ENCODE measurements around the gene QRICH2. TPM values are rescaled to one million over a fixed set of nuclear protein-coding genes. Genes with fewer than 3 reads are reported as not detected.

The QRICH2 gene
- total RNA-seq, 1 donor, result 3.6 TPM

DNA sequence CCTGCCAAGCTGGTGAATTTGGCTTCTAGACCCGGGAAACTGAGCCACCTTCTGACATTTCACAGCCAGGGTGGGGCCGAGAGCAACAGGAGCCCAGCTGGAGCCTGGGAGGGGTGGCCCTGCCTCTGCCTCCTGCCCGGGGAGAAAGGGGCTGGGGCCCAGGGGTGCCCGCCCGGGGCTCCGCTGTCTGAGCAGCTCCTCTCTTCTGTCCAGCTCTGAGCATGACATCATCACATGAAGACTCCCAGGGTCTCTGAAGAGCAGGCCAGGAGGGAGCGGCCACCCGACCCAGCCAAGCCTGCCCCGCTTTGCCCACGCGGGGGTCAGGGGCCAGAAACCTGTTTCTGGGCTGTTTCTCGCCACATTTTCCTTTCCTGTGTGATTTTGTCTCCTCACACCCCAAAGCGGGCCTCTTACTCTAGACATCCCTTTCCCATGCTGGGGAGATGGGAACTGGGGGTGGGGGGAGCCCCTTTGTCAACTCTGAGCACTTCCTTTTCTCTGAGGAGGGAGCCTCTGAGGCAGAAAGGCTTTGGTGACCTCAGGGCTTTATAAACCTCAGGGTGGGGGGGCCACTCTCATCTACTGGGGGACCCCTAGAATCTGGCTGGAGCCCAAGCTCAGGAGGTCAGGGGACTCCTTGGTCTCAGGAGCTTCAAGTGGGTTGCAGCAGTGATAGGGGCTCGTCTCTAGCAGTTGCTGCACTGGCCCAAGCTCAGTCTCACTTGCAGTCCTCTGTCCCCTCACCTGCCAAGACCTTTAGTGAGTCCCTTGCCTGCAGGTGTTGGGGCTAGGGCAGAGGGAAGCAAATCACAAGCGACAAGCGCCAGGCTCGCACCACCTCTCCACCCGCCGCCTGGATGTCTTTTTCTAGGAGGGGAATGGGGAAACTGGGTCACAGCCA is 35.3 kb downstream of the QRICH2 start:
- no peaks in the 10 kb centered on the region for H3K9me3 ChIP-seq (ENCODE audit: low read depth, low read length)
- no peak overlapping the region for H3K27ac ChIP-seq (ENCODE audit: low read depth, low read length)
- H3K27me3 ChIP-seq (ENCODE audit: insufficient read depth, low read length), result no peaks in the 10 kb centered on the region
- peak; percentile 85 for DNase-seq (ENCODE audit: insufficient read length, low spot score, missing footprints)
- H3K36me3 ChIP-seq (ENCODE audit: insufficient read depth, low read length), result peaks cover 10% of the 10 kb centered on the region
- peaks cover 2% of the 10 kb centered on the region for H4K20me1 ChIP-seq (ENCODE audit: insufficient read depth, low read length)
- peaks cover 19% of the 10 kb centered on the region for H3K79me2 ChIP-seq (ENCODE audit: insufficient read depth, low read length)
- TF ChIP-seq, protein P1, sequence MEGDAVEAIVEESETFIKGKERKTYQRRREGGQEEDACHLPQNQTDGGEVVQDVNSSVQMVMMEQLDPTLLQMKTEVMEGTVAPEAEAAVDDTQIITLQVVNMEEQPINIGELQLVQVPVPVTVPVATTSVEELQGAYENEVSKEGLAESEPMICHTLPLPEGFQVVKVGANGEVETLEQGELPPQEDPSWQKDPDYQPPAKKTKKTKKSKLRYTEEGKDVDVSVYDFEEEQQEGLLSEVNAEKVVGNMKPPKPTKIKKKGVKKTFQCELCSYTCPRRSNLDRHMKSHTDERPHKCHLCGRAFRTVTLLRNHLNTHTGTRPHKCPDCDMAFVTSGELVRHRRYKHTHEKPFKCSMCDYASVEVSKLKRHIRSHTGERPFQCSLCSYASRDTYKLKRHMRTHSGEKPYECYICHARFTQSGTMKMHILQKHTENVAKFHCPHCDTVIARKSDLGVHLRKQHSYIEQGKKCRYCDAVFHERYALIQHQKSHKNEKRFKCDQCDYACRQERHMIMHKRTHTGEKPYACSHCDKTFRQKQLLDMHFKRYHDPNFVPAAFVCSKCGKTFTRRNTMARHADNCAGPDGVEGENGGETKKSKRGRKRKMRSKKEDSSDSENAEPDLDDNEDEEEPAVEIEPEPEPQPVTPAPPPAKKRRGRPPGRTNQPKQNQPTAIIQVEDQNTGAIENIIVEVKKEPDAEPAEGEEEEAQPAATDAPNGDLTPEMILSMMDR (IDR thresholded peaks at IDR 0.05; ENCODE audit: extremely low read depth, low read depth, low read length), result no peak
- H3K4me2 ChIP-seq (ENCODE audit: insufficient read depth, low read length), result no peak overlapping the region
- no peak overlapping the region for H3K4me3 ChIP-seq (ENCODE audit: insufficient read depth, low read length)
- H2AFZ ChIP-seq (ENCODE audit: low read length), result no peak overlapping the region
- peaks cover 18% of the 10 kb centered on the region for H3K4me1 ChIP-seq (ENCODE audit: insufficient read depth, low read length)

DNA sequence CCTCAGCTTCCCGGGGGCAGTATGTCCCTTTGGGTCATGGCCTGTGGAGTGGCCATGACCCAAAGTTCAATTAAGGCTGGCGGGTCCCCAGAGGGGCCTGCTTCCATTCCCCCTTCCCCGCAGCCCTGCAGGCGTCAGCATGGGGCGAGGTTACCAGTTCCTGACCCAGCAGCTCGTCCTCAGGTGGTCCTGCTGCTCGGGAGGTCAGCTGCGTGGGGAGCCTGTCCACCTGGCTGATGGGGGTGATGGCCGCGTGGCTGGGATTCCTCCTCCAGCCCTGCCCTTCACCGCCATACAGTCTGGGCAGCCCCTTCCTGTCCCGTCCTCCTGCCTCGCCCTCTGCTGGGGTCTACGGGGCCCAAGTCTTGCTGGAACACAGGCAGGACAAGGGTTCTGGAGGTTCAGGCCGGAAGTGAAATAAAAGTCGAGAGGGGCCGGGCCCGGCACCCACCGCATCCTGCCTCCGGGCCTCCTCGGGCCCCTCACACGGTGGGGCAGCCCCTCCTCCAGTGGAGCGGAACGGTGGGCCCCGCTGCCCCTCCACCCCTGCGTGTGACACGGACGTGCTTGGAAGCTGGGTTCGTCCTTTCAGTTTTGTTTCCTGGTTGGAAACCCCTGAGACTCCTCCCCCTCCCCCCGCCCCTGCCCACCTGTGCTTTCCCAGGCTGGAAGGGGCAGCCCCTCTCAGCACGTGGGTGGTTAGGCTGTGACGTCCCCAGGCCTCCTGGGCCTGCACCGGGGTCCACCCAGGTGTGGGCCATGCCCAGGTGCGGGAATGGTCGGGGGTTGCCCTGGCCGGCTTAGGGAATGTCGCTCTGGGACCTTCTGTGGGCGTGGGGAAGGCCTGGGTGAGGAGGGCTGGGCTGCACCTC is 36.2 kb downstream of the QRICH2 start:
- TF ChIP-seq, protein P1 (IDR thresholded peaks at IDR 0.05; ENCODE audit: extremely low read depth, low read depth, low read length), result no peak
- H3K4me2 ChIP-seq (ENCODE audit: insufficient read depth, low read length), result no peak overlapping the region
- H2AFZ ChIP-seq (ENCODE audit: low read length), result no peak overlapping the region

DNA sequence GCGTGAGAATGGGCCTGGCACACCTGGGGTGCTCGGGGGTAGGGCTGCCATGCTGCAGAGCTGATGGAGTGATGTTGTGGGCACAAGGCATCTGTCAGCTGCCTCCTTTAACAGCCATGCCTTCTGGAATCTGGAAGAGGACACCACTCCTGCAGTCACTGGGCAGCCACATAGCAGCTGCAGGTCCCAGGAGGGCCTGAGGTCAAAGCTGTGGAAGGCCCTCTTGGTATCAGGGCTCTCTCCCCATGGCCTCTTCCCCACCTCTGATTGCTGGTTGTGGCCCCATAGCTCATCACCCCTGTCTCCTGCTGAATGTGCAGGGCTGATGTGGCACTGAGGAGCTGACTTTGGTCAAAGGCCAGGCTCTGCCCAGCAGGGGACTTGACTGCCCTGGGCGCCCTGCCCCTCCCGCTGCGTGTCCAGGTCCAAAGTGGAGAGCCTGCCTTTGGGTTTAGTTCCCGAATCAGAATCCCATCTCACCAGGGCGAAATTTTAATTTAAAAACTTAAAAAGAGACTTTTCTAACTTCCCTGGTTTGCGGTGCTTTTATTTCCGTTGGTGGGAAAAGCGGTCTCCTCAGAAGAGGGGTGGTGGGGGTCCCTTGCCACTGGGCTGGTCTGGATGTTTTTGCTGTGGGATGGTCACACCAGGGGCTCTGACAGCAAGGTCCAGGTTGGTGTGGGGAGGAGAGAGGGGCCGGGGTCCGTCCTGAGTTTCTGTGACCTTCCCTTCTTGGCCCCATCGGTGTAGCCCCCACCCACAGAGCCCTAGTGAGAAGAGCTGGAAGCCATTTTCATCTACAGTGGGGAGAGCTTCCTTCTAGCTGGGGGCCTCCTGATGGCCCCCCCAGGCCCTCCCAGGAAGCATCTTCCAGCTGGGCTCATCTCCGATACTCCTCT is 37.1 kb downstream of the QRICH2 start:
- Histone ChIP-seq H3K79me2 (ENCODE audit: insufficient read depth, low read length) (peaks cover 35% of the 10 kb centered on the region), H3K27me3 (ENCODE audit: insufficient read depth, low read length) (no peaks in the 10 kb centered on the region), H3K4me3 (ENCODE audit: insufficient read depth, low read length) (no peak overlapping the region), H3K4me2 (ENCODE audit: insufficient read depth, low read length) (no peak overlapping the region), H2AFZ (ENCODE audit: low read length) (no peak overlapping the region), H3K4me1 (ENCODE audit: insufficient read depth, low read length) (peaks cover 24% of the 10 kb centered on the region), H3K27ac (ENCODE audit: low read depth, low read length) (no peak overlapping the region), H3K9me3 (ENCODE audit: low read depth, low read length) (no peaks in the 10 kb centered on the region), H4K20me1 (ENCODE audit: insufficient read depth, low read length) (peaks cover 2% of the 10 kb centered on the region), H3K36me3 (ENCODE audit: insufficient read depth, low read length) (peaks cover 10% of the 10 kb centered on the region)
- DNase-seq (ENCODE audit: insufficient read length, low spot score, missing footprints), result peak; percentile 74
- TF ChIP-seq, protein P1 (IDR thresholded peaks at IDR 0.05; ENCODE audit: extremely low read depth, low read depth, low read length), result no peak

More for the DNA sequence above, 36.2 kb downstream of the QRICH2 start:
- peaks cover 10% of the 10 kb centered on the region for H3K36me3 ChIP-seq (ENCODE audit: insufficient read depth, low read length)
- peaks cover 18% of the 10 kb centered on the region for H3K4me1 ChIP-seq (ENCODE audit: insufficient read depth, low read length)
- no peaks in the 10 kb centered on the region for H3K27me3 ChIP-seq (ENCODE audit: insufficient read depth, low read length)
- no peak overlapping the region for H3K27ac ChIP-seq (ENCODE audit: low read depth, low read length)
- H4K20me1 ChIP-seq (ENCODE audit: insufficient read depth, low read length), result peaks cover 2% of the 10 kb centered on the region
- DNase-seq (ENCODE audit: insufficient read length, low spot score, missing footprints), result peak; percentile 75
- H3K4me3 ChIP-seq (ENCODE audit: insufficient read depth, low read length), result no peak overlapping the region
- H3K9me3 ChIP-seq (ENCODE audit: low read depth, low read length), result no peaks in the 10 kb centered on the region
- peaks cover 27% of the 10 kb centered on the region for H3K79me2 ChIP-seq (ENCODE audit: insufficient read depth, low read length)
